Natural killer cell treated with Interleukin-12 subunit alpha and Interleukin-12 subunit beta and Interleukin-15 and Interleukin-18, amount 100 ng/mL, for 72 hours (primary cell): ENCODE measurements around the gene RCN1. TPM values are rescaled to one million over a fixed set of nuclear protein-coding genes. Genes with fewer than 3 reads are reported as not detected.
"Not testable (repeated sequence)": the region's sequence is repeated elsewhere in the genome, so short reads cannot be mapped to it uniquely, and the experiment has no call there.

Source experiments
- ATAC-seq, 2 donors: fragments of 150-1000 bp; cut with Tn5 transposase in 1 of 2; sonication (Bioruptor Pico), chemical (Tn5 transposase) in 1 of 2; 2 replicates each; pipeline ENCODE4 v1.10.0; 2021
- DNase-seq: peaks from one replicate; pipeline ENCODE4 v3.0.0; 2022; ENCODE audit warnings: low spot score
- H3K27ac Mint-ChIP-seq, 2 donors: 1 replicate in 1 of 2; 2 replicates in 1 of 2; pipeline ENCODE4 v1.8.0; 2022; ENCODE audit warnings: mixed read lengths in 2 of 2, mild to moderate bottlenecking in 1 of 2, moderate library complexity in 1 of 2
- H3K27me3 Mint-ChIP-seq, 2 donors: 1 replicate in 1 of 2; 2 replicates in 1 of 2; pipeline ENCODE4 v1.8.0; 2022; ENCODE audit warnings: mixed read lengths in 2 of 2
- H3K36me3 Mint-ChIP-seq: one replicate; pipeline ENCODE4 v1.8.0; 2022; ENCODE audit warnings: mixed read lengths
- H3K4me1 Mint-ChIP-seq, 2 donors: 1 replicate in 1 of 2; 2 replicates in 1 of 2; pipeline ENCODE4 v1.8.0; 2022; ENCODE audit warnings: low read depth in 2 of 2, mixed read lengths in 2 of 2, mild to moderate bottlenecking in 1 of 2
- H3K4me3 Mint-ChIP-seq: one replicate; pipeline ENCODE4 v1.8.0; 2022; ENCODE audit warnings: mixed read lengths
- H3K9me3 Mint-ChIP-seq: 2 replicates; pipeline ENCODE4 v1.8.0; 2022; ENCODE audit warnings: mixed read lengths
- total RNA-seq, 2 donors: library from RNA; stranded (reverse); gene quantifications; one replicate each; pipeline ENCODE4 v1.2.3, GENCODE V29; 2022

The RCN1 gene
- 10 to 100 TPM; 22.8 to 25.7 TPM for total RNA-seq

- Mint-ChIP-seq H3K27ac (peak within 1 kb of the TSS; percentile 71 to 84), H3K9me3 (no peaks in the 10 kb centered on the region), H3K4me3 (peak within 1 kb of the TSS; percentile 69), H3K4me1 (peaks cover 29 to 33% of the 10 kb centered on the region in 2 donors), H3K36me3 (no peaks in the 10 kb centered on the region), H3K27me3 (peaks cover 13% of the 10 kb centered on the region in 2 donors)
- ATAC-seq, result peak; percentile 78 to 83
- peak; percentile 68 for DNase-seq
These were observed at the start of gene RCN1 for GRCh38 chr11:32090545-32091370. Gene RCN1, plus strand, starts transcription at chr11:32091074. Its CDS starts 123 bp downstream, at chr11:32091197.

DNA sequence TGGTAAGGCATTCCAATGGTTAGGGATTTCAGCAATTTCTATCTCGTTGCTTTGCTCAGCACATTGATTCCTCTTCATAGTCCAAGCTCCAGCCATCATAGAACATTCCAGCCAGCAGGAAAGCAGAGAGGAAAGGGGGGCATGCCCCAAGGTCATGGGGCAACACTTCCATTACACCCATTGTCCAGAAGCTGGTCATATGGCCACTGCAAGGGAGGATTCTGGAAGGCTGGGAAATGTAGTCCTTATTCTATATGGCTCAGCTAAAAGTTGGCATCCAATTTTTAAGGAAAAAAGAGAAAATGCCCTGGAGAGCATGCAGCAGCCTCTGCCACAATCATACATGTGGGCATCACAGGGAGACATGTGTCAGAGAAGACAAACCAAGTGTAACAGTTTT lies 47.1 kb upstream of the RCN1 start:
- Mint-ChIP-seq H3K27ac (no peak overlapping the region), H3K4me3 (no peak overlapping the region), H3K27me3 (peaks cover 41 to 58% of the 10 kb centered on the region in 2 donors), H3K4me1 (no peaks in the 10 kb centered on the region), H3K36me3 (no peaks in the 10 kb centered on the region), H3K9me3 (no peaks in the 10 kb centered on the region)
- ATAC-seq (no peak), DNase-seq (no peak)

- Mint-ChIP-seq H3K27ac (no peak overlapping the region), H3K27me3 (peaks cover 37 to 53% of the 10 kb centered on the region in 2 donors), H3K4me3 (no peak overlapping the region), H3K36me3 (no peaks in the 10 kb centered on the region), H3K4me1 (no peaks in the 10 kb centered on the region), H3K9me3 (no peaks in the 10 kb centered on the region)
- DNase-seq (no peak), ATAC-seq (no peak)
These were observed 46.6 kb upstream of the RCN1 start for GRCh38 chr11:32044158-32044863.

DNA sequence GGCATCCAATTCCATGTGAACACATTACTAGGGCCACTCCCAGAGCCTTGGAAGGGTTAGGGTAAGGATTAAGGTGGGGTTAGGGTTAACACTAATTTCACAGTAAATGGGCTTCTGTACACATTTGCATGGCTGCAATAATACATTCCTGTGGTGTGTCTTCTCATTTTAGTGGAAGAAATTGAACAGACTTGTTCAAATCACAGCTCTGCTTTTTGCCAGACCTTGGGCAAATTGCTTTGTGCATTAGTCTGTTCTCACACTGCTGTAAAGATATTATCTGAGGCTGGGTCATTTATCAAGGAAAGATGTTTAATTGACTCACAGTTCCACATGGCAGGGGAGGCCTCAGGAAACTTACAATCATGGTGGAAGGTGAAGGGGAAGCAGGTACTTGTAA lies 45.4 kb upstream of the RCN1 start:
- H3K36me3 Mint-ChIP-seq, result no peaks in the 10 kb centered on the region
- DNase-seq, result no peak
- no peak for ATAC-seq
- no peaks in the 10 kb centered on the region for H3K9me3 Mint-ChIP-seq
- no peaks in the 10 kb centered on the region for H3K4me1 Mint-ChIP-seq
- H3K4me3 Mint-ChIP-seq, result no peak overlapping the region
- no peak overlapping the region for H3K27ac Mint-ChIP-seq
- peaks cover 29 to 47% of the 10 kb centered on the region in 2 donors for H3K27me3 Mint-ChIP-seq

- H3K27ac Mint-ChIP-seq, result no peak overlapping the region
- ATAC-seq (no peak), DNase-seq (no peak)
- peaks cover 0 to 2% of the 10 kb centered on the region in 2 donors for H3K4me1 Mint-ChIP-seq
- H3K27me3 Mint-ChIP-seq, result peaks cover 32 to 51% of the 10 kb centered on the region in 2 donors
- no peaks in the 10 kb centered on the region for H3K9me3 Mint-ChIP-seq
- no peak overlapping the region for H3K4me3 Mint-ChIP-seq
- H3K36me3 Mint-ChIP-seq, result no peaks in the 10 kb centered on the region
These were observed 40.6 kb upstream of the RCN1 start for GRCh38 chr11:32050264-32050663.

- H3K9me3 Mint-ChIP-seq, result no peaks in the 10 kb centered on the region
- H3K4me1 Mint-ChIP-seq, result peaks cover 0 to 2% of the 10 kb centered on the region in 2 donors
- no peak overlapping the region for H3K4me3 Mint-ChIP-seq
- no peaks in the 10 kb centered on the region for H3K36me3 Mint-ChIP-seq
- no peak overlapping the region for H3K27ac Mint-ChIP-seq
- peaks cover 25 to 37% of the 10 kb centered on the region in 2 donors for H3K27me3 Mint-ChIP-seq
- DNase-seq (peak; percentile 71), ATAC-seq (no peak)
These were observed 38.7 kb upstream of the RCN1 start for GRCh38 chr11:32052215-32052614.

DNA sequence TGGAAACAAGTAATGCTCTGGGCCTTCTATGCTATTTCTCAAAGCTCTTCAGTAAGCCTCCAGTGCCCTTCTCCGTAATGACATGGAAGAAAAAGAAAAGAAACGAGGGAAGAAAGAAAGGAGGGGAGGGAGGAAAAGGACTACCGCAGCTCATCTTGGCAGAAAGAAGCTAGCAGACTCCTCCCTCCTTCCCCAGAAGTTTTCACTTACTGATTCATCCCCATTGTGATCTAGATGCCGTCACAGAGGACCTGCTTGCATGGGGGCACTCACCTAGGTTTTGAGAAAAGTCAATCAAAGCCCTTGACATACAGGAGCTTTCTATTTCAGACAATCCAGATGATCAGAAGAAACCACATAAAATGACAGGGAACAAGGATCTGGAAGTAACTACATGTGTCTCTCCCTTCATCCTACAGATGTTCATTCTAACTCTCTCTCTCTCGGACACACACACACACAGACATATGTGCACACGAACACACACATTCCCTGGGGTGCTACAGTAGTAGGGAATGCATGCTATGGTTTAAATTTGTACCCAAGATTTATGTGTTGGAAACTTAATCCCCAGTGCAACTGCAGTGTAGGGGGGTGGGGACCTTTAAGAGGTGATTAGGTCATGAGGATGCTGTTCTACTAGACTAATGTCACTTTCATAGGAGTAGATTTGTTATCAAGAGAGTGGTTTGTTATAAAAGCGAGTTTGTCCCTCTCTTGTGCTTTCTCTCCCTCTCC lies 37.6 kb upstream of the RCN1 start:
- Mint-ChIP-seq H3K4me1 (peaks cover 0 to 2% of the 10 kb centered on the region in 2 donors), H3K27ac (no peak overlapping the region), H3K4me3 (no peak overlapping the region), H3K9me3 (no peaks in the 10 kb centered on the region), H3K36me3 (no peaks in the 10 kb centered on the region), H3K27me3 (peaks cover 27 to 43% of the 10 kb centered on the region in 2 donors)
- no peak for ATAC-seq
- DNase-seq, result no peak

GRCh38 chr11:32055861-32056260 lies 35.0 kb upstream of the RCN1 start:
- Mint-ChIP-seq H3K4me1 (peaks cover 0 to 2% of the 10 kb centered on the region in 2 donors), H3K27ac (no peak overlapping the region), H3K4me3 (no peak overlapping the region), H3K36me3 (no peaks in the 10 kb centered on the region), H3K27me3 (peaks cover 24 to 47% of the 10 kb centered on the region in 2 donors), H3K9me3 (no peaks in the 10 kb centered on the region)
- DNase-seq (no peak), ATAC-seq (no peak)

DNA sequence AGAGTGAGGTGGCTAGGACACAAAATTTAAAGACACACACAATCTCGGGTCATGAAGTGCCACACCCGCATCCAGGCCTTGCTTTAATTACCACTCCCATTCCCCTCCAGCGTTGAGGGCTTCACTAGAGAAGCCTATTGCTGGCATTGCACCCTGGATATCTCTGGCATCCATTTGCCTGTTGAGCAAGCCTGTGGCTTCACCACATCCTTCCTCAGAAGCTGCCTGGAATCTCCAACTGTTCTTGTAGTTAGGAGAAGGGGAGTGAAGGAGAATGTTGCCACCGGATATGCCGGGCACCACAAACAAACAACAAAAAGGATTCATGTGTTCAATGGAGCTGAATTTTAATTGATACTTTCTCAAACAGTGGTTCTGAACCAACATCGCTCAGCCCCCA lies 34.4 kb upstream of the RCN1 start:
- Mint-ChIP-seq H3K27ac (no peak overlapping the region), H3K9me3 (no peaks in the 10 kb centered on the region), H3K4me3 (no peak overlapping the region), H3K4me1 (peaks cover 0 to 2% of the 10 kb centered on the region in 2 donors), H3K27me3 (peaks cover 18 to 43% of the 10 kb centered on the region in 2 donors), H3K36me3 (no peaks in the 10 kb centered on the region)
- ATAC-seq, result no peak
- no peak for DNase-seq

- Mint-ChIP-seq H3K9me3 (no peaks in the 10 kb centered on the region), H3K27ac (no peak overlapping the region), H3K36me3 (no peaks in the 10 kb centered on the region), H3K4me3 (no peak overlapping the region), H3K27me3 (peaks cover 22 to 27% of the 10 kb centered on the region in 2 donors), H3K4me1 (no peaks in the 10 kb centered on the region)
- ATAC-seq (no peak), DNase-seq (no peak)
These were observed 31.0 kb upstream of the RCN1 start for GRCh38 chr11:32059686-32060462.

- no peak overlapping the region for H3K27ac Mint-ChIP-seq
- H3K4me3 Mint-ChIP-seq, result no peak overlapping the region
- no peaks in the 10 kb centered on the region for H3K4me1 Mint-ChIP-seq
- DNase-seq, result no peak
- H3K9me3 Mint-ChIP-seq, result no peaks in the 10 kb centered on the region
- H3K36me3 Mint-ChIP-seq, result no peaks in the 10 kb centered on the region
- H3K27me3 Mint-ChIP-seq, result peaks cover 19 to 32% of the 10 kb centered on the region in 2 donors
- no peak for ATAC-seq
These were observed 28.3 kb upstream of the RCN1 start for GRCh38 chr11:32062540-32062939.

- ATAC-seq, H3K27ac Mint-ChIP-seq, H3K4me3 Mint-ChIP-seq, H3K4me1 Mint-ChIP-seq, DNase-seq, H3K36me3 Mint-ChIP-seq, H3K9me3 Mint-ChIP-seq: not testable (repeated sequence)
- peaks cover 16 to 27% of the 10 kb centered on the region in 2 donors for H3K27me3 Mint-ChIP-seq
These were observed 27.8 kb upstream of the RCN1 start for GRCh38 chr11:32063031-32063430.
